Measurements from ENCODE around the gene CYP27A1.
"Not testable (repeated sequence)": the region's sequence is repeated elsewhere in the genome, so short reads cannot be mapped to it uniquely, and the experiment has no call there.

CYP27A1 gene

GRCh38 chr2:218756599-218757377 is 25.2 kb upstream of the CYP27A1 start:
- no peaks in the 10 kb centered on the region for H3K27me3 ChIP-seq (replicated peaks)
- in situ Hi-C loops (cut with HindIII; ENCODE audit: low pct_ligation_motif_present, low sequenced_read_pairs) = no loop called here
- DNase-seq = no peak
- no peak overlapping the region for H3K27ac ChIP-seq
- TF ChIP-seq CTCF (IDR thresholded peaks at IDR 0.05; ENCODE audit: low read depth, low read length, missing control alignments) = no peak
- peaks cover 36% of the 10 kb centered on the region for H3K36me3 ChIP-seq (replicated peaks)
- no peak overlapping the region for H3K4me3 ChIP-seq (ENCODE audit: low read depth, low read length)

GRCh38 chr2:218761795-218762194 is 20.2 kb upstream of the CYP27A1 start:
- in situ Hi-C loops (cut with HindIII; ENCODE audit: low pct_ligation_motif_present, low sequenced_read_pairs) = no loop called here
- Histone ChIP-seq H3K27me3 (replicated peaks) (no peaks in the 10 kb centered on the region), H3K4me3 (ENCODE audit: low read depth, low read length) (no peak overlapping the region), H3K36me3 (replicated peaks) (peaks cover 3% of the 10 kb centered on the region), H3K27ac (no peak overlapping the region)
- DNase-seq = no peak
- TF ChIP-seq CTCF (IDR thresholded peaks at IDR 0.05; ENCODE audit: low read depth, low read length, missing control alignments) = no peak

GRCh38 chr2:218772759-218773158 is 9.2 kb upstream of the CYP27A1 start:
- in situ Hi-C loops (cut with HindIII; ENCODE audit: low pct_ligation_motif_present, low sequenced_read_pairs); H3K36me3 ChIP-seq (replicated peaks); H3K27me3 ChIP-seq (replicated peaks); H3K4me3 ChIP-seq (ENCODE audit: low read depth, low read length); H3K27ac ChIP-seq; DNase-seq: not testable (repeated sequence)

- Histone ChIP-seq H3K36me3 (replicated peaks) (no peaks in the 10 kb centered on the region), H3K27me3 (replicated peaks) (no peaks in the 10 kb centered on the region), H3K27ac (no peak overlapping the region), H3K4me3 (ENCODE audit: low read depth, low read length) (no peak overlapping the region)
- no peak for DNase-seq
- TF ChIP-seq CTCF (IDR thresholded peaks at IDR 0.05; ENCODE audit: low read depth, low read length, missing control alignments) = no peak
- in situ Hi-C loops (cut with HindIII; ENCODE audit: low pct_ligation_motif_present, low sequenced_read_pairs) = no loop called here
These were observed 8.1 kb upstream of the CYP27A1 start for GRCh38 chr2:218773881-218774280.

- in situ Hi-C loops (cut with HindIII; ENCODE audit: low pct_ligation_motif_present, low sequenced_read_pairs) = no loop called here
These were observed 5.5 kb upstream of the CYP27A1 start for GRCh38 chr2:218776488-218776887.

More at GRCh38 chr2:218776488-218776887, 5.5 kb upstream of the CYP27A1 start:
- Histone ChIP-seq H3K27ac (no peak overlapping the region), H3K4me3 (ENCODE audit: low read depth, low read length) (no peak overlapping the region), H3K27me3 (replicated peaks) (no peaks in the 10 kb centered on the region), H3K36me3 (replicated peaks) (no peaks in the 10 kb centered on the region)
- no peak for DNase-seq
- no peak for TF ChIP-seq CTCF (IDR thresholded peaks at IDR 0.05; ENCODE audit: low read depth, low read length, missing control alignments)

Measured in brain microvascular endothelial cell (primary cell).